ENCODE results near the gene ACTA2.
A peak's percentile ranks its signal among the peaks of the same experiment; 100 is the strongest.
"Not testable (repeated sequence)": the region's sequence is repeated elsewhere in the genome, so short reads cannot be mapped to it uniquely, and the experiment has no call there.

The ACTA2 gene

DNA sequence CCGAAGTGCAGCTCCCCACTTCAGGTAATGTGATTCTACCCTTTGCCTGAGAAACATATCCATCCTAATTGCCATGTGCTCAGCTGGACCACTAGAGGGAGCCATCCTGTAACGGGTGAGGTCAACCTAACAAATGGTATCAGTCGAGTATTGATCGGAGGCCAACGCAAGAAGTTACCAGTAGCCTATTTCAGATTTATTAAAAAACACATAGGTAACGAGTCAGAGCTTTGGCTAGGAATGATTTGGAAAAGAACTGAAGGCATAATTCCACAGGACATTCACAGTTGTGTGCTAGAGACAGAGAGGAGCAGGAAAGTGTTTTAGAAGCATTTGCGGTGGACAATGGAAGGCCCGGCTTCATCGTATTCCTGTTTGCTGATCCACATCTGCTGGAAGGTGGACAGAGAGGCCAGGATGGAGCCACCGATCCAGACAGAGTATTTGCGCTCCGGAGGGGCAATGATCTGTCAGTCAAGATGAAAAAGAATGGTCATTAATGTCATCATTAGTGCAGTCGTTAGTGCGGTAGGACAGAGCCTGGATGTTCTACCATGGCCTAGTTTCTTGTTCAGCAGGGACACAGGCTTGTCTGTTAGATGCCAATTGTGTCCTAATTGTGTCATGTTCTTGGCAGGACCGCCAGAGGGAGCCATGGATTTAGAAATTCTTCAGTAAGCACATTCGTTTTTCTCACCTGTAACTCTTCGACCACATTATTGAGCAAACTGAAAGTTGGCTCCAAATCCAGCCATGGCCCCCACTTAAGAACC, 17.5 kb downstream of the ACTA2 start:
- Histone ChIP-seq H4K20me1 (ENCODE audit: insufficient read depth, low read length) (no peaks in the 10 kb centered on the region), H3K9ac (ENCODE audit: low read length) (no peak overlapping the region), H3K9me3 (replicated peaks; ENCODE audit: insufficient read depth, low read length) (no peaks in the 10 kb centered on the region), H3K9me2 (replicated peaks; ENCODE audit: insufficient read depth, low read length) (no peaks in the 10 kb centered on the region), H3K36me3 (replicated peaks; ENCODE audit: insufficient read depth, low read length) (no peaks in the 10 kb centered on the region), H3K79me2 (ENCODE audit: low read length) (no peaks in the 10 kb centered on the region), H2AFZ (ENCODE audit: low read length) (peak overlapping the region; percentile 26), H3K27me3 (replicated peaks; ENCODE audit: insufficient read depth, low read length) (peaks cover 9% of the 10 kb centered on the region), H3K4me3 (ENCODE audit: low read length) (peak overlapping the region; percentile 34), H3K27ac (ENCODE audit: low read length) (no peak overlapping the region), H3K4me2 (ENCODE audit: low read depth, low read length) (peak overlapping the region; percentile 76), H3K4me1 (ENCODE audit: low read length) (peaks cover 6% of the 10 kb centered on the region; the same call in 1 of the 2 replicates), H3F3A (ENCODE audit: insufficient read depth, low read length) (no peaks in the 10 kb centered on the region)
- DNase-seq: peak; percentile 88
- TF ChIP-seq, protein P1, sequence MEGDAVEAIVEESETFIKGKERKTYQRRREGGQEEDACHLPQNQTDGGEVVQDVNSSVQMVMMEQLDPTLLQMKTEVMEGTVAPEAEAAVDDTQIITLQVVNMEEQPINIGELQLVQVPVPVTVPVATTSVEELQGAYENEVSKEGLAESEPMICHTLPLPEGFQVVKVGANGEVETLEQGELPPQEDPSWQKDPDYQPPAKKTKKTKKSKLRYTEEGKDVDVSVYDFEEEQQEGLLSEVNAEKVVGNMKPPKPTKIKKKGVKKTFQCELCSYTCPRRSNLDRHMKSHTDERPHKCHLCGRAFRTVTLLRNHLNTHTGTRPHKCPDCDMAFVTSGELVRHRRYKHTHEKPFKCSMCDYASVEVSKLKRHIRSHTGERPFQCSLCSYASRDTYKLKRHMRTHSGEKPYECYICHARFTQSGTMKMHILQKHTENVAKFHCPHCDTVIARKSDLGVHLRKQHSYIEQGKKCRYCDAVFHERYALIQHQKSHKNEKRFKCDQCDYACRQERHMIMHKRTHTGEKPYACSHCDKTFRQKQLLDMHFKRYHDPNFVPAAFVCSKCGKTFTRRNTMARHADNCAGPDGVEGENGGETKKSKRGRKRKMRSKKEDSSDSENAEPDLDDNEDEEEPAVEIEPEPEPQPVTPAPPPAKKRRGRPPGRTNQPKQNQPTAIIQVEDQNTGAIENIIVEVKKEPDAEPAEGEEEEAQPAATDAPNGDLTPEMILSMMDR (IDR thresholded peaks at IDR 0.05; ENCODE audit: low read length): peak; percentile 88
- no peak for TF ChIP-seq EZH2 (optimal IDR thresholded peaks at IDR 0.05; ENCODE audit: low read depth, low read length)

DNA sequence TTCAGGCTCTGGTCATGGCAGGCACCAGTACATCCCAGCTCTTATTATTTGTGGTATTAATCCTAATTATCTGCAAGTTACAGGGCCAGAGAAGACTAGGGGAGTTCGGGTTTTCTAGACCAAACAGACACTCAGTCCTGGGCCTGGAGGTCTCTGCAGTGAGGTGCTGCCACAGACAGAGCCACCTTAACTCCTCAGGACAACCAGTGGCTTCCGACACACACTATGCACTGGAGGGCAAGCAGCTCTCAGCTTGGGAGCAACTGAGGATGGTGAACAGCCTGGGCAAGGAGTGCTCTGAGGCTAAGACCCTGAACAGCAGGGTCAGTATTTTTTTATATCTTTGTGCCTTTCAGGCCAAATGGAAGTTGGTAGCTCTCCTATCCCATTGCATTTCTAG, 19.0 kb downstream of the ACTA2 start:
- Histone ChIP-seq H3K79me2 (ENCODE audit: low read length) (no peaks in the 10 kb centered on the region), H3K27me3 (replicated peaks; ENCODE audit: insufficient read depth, low read length) (no peaks in the 10 kb centered on the region; the same call in 1 of the 2 replicates), H2AFZ (ENCODE audit: low read length) (no peak overlapping the region), H4K20me1 (ENCODE audit: insufficient read depth, low read length) (no peaks in the 10 kb centered on the region), H3K4me1 (ENCODE audit: low read length) (peaks cover 6% of the 10 kb centered on the region; the same call in 1 of the 2 replicates), H3K4me3 (ENCODE audit: low read length) (no peak overlapping the region), H3K9me3 (replicated peaks; ENCODE audit: insufficient read depth, low read length) (no peaks in the 10 kb centered on the region), H3K9ac (ENCODE audit: low read length) (no peak overlapping the region), H3K27ac (ENCODE audit: low read length) (no peak overlapping the region), H3K9me2 (replicated peaks; ENCODE audit: insufficient read depth, low read length) (no peaks in the 10 kb centered on the region), H3K4me2 (ENCODE audit: low read depth, low read length) (no peak overlapping the region), H3F3A (ENCODE audit: insufficient read depth, low read length) (no peaks in the 10 kb centered on the region), H3K36me3 (replicated peaks; ENCODE audit: insufficient read depth, low read length) (no peaks in the 10 kb centered on the region)
- no peak for DNase-seq
- no peak for TF ChIP-seq EZH2 (optimal IDR thresholded peaks at IDR 0.05; ENCODE audit: low read depth, low read length)

DNA sequence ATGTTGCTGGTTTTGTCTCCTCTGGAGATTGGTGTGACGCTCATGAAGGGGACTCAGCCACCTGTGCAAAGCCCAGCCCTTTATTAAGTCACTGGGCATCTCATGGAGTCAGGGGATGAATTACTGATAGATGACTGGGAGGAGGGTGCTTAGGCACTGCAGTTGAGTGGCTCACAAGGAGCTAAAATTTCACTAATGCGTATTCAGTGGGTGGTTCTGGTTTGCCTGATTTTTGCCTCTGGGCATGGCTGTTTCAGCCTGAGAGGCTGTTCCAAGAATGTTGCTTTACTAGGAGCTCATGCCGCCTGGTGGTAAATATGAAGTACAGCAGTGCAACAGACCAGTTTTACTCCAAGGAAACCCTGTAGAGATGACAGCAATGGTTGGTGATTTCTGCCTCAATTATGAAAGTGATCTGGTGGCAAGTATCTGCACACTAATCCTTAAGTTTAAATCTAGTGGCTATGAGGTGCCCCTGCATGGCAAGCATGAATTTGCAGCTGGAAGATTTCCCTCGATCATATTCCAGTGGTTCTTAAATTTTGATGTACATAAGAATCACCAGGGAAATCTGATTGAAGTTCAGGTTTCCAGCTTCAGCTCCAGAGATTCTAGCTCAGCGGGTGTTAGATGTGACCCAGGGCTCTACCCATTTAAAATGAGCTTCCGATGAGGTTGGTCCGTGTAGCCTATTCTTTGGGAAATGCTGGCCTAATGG, 19.9 kb downstream of the ACTA2 start:
- no peaks in the 10 kb centered on the region for H3K36me3 ChIP-seq (replicated peaks; ENCODE audit: insufficient read depth, low read length)
- peaks cover 6% of the 10 kb centered on the region; the same call in 1 of the 2 replicates for H3K4me1 ChIP-seq (ENCODE audit: low read length)
- peak; percentile 69 for DNase-seq
- H3K9ac ChIP-seq (ENCODE audit: low read length): no peak overlapping the region
- H3K9me2 ChIP-seq (replicated peaks; ENCODE audit: insufficient read depth, low read length): no peaks in the 10 kb centered on the region
- H3K9me3 ChIP-seq (replicated peaks; ENCODE audit: insufficient read depth, low read length): no peaks in the 10 kb centered on the region
- H3K27me3 ChIP-seq (replicated peaks; ENCODE audit: insufficient read depth, low read length): no peaks in the 10 kb centered on the region
- H2AFZ ChIP-seq (ENCODE audit: low read length): no peak overlapping the region
- no peak overlapping the region for H3K4me2 ChIP-seq (ENCODE audit: low read depth, low read length)
- H4K20me1 ChIP-seq (ENCODE audit: insufficient read depth, low read length): no peaks in the 10 kb centered on the region
- no peaks in the 10 kb centered on the region for H3K79me2 ChIP-seq (ENCODE audit: low read length)
- no peak overlapping the region for H3K27ac ChIP-seq (ENCODE audit: low read length)
- TF ChIP-seq, protein P1 (IDR thresholded peaks at IDR 0.05; ENCODE audit: low read length): peak; percentile 87
- TF ChIP-seq EZH2phosphoT487 (IDR thresholded peaks at IDR 0.05; ENCODE audit: low read length) (no peak), EZH2 (optimal IDR thresholded peaks at IDR 0.05; ENCODE audit: low read depth, low read length) (no peak)
- no peaks in the 10 kb centered on the region for H3F3A ChIP-seq (ENCODE audit: insufficient read depth, low read length)
- no peak overlapping the region for H3K4me3 ChIP-seq (ENCODE audit: low read length)

GRCh38 chr10:88932029-88932428, 20.5 kb downstream of the ACTA2 start:
- H3K36me3 ChIP-seq (replicated peaks; ENCODE audit: insufficient read depth, low read length); H3K9ac ChIP-seq (ENCODE audit: low read length); H3K9me3 ChIP-seq (replicated peaks; ENCODE audit: insufficient read depth, low read length); H2AFZ ChIP-seq (ENCODE audit: low read length); DNase-seq; H3K27ac ChIP-seq (ENCODE audit: low read length); H3K27me3 ChIP-seq (replicated peaks; ENCODE audit: insufficient read depth, low read length); H4K20me1 ChIP-seq (ENCODE audit: insufficient read depth, low read length); H3K4me3 ChIP-seq (ENCODE audit: low read length); H3F3A ChIP-seq (ENCODE audit: insufficient read depth, low read length); H3K4me1 ChIP-seq (ENCODE audit: low read length); H3K9me2 ChIP-seq (replicated peaks; ENCODE audit: insufficient read depth, low read length); H3K4me2 ChIP-seq (ENCODE audit: low read depth, low read length); H3K79me2 ChIP-seq (ENCODE audit: low read length): not testable (repeated sequence)

All from MM.1S (cell line).